ENCODE measurements around the gene RPAP2. TPM values are rescaled to one million over a fixed set of nuclear protein-coding genes. Genes with fewer than 3 reads are reported as not detected.

Gene RPAP2
- total RNA-seq, 2 experiments from 2014 or later: 33.4 to 39.0 TPM

DNA sequence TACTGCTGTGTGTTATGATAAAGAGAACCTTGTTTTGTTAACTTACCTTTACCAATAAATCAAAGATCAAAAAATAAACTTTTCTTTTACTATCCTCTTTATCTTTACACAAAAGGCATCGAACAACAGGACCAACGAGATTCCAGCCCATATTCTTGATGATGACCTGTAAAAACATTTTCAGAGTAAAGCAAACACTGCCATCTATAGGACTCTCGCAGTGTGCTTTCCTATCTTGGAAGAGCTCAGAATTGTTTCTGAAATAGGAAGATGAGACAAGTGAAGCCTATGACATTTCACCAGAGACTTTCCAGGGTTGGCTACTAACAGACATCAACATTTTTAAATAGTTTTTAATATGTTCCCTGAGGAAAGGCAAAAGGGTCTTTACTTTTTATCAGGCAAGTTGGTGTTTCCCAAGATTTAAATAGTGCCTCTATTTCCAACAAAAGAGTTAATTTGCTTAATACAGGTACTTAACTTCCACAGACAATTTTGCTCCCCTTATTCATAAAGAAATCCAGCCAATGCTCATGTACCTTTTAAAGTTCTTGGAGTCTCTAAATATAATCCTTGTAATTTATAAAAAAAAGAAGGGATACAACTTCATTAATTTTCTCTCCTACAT lies 7.4 kb upstream of the RPAP2 start:
- Mint-ChIP-seq H3K27me3 (no peaks in the 10 kb centered on the region), H3K9me3 (ENCODE audit: low read depth) (no peaks in the 10 kb centered on the region), H3K36me3 (ENCODE audit: low read depth) (peaks cover 44% of the 10 kb centered on the region), H3K4me3 (no peak overlapping the region), H3K27ac (no peak overlapping the region), H3K4me1 (peaks cover 17% of the 10 kb centered on the region)
- POLR2A ChIA-PET: interaction anchor here (0.6 to 0.7 kb wide), 2 partner anchors 24 to 294 kb away, joined by 3 read pairs; no protein-coding TSS in a partner anchor
- DNase-seq (no peak), ATAC-seq (no peak)
- CTCF ChIA-PET: interaction anchor here (0.6 to 2.1 kb wide), 22 partner anchors 9 to 527 kb away, joined by 3 to 25 read pairs (median 3); no protein-coding TSS in a partner anchor
- intact Hi-C loops (cut with DNase I, micrococcal nuclease): loop anchor here (1.0 to 10.0 kb wide), 3 partner anchors 39 to 1007 kb away; no protein-coding TSS in a partner anchor

GRCh38 chr1:92298213-92298572 lies 666 bp upstream of the RPAP2 start:
- intact Hi-C loops (cut with DNase I, micrococcal nuclease): loop anchor here in 1 of 2 experiments (1.0 to 10.0 kb wide), 7 partner anchors 218 to 1276 kb away; partner anchors contain the start of genes BTBD8, CDC7, RPL5 and ZNF644
- H3K4me3 Mint-ChIP-seq: peak overlapping the region; percentile 84
- H3K4me1 Mint-ChIP-seq: peaks cover 34% of the 10 kb centered on the region
- DNase-seq: no peak
- no peaks in the 10 kb centered on the region for H3K27me3 Mint-ChIP-seq
- peak; percentile 1 for ATAC-seq
- ChIA-PET CTCF (interaction anchor here (0.5 to 4.6 kb wide), 6 partner anchors 12 to 1016 kb away, joined by 3 to 27 read pairs (median 6); partner anchors contain the start of gene GFI1), POLR2A (interaction anchor here (0.6 to 0.7 kb wide), 3 partner anchors 22 to 176 kb away, joined by 3 to 4 read pairs (median 3); no protein-coding TSS in a partner anchor)
- H3K9me3 Mint-ChIP-seq (ENCODE audit: low read depth): no peaks in the 10 kb centered on the region
- peak overlapping the region; percentile 94 for H3K27ac Mint-ChIP-seq
- peaks cover 34% of the 10 kb centered on the region for H3K36me3 Mint-ChIP-seq (ENCODE audit: low read depth)

GRCh38 chr1:92299477-92300150 lies 755 bp downstream of the RPAP2 start:
- Mint-ChIP-seq H3K27ac (peak overlapping the region; percentile 94), H3K4me1 (peaks cover 31% of the 10 kb centered on the region), H3K27me3 (no peaks in the 10 kb centered on the region), H3K4me3 (peak overlapping the region; percentile 84), H3K9me3 (ENCODE audit: low read depth) (no peaks in the 10 kb centered on the region), H3K36me3 (ENCODE audit: low read depth) (peaks cover 36% of the 10 kb centered on the region)
- intact Hi-C loops (cut with DNase I, micrococcal nuclease): loop anchor here in 1 of 2 experiments (1.0 to 10.0 kb wide), 7 partner anchors 186 to 1277 kb away; partner anchors contain the start of genes CDC7, RPL5 and ZNF644
- DNase-seq: no peak
- CTCF ChIA-PET: interaction anchor here (1.0 to 4.6 kb wide), 6 partner anchors 9 to 312 kb away, joined by 3 to 27 read pairs (median 6); no protein-coding TSS in a partner anchor
- POLR2A ChIA-PET: interaction anchor here (0.9 kb wide), 1 partner anchor 186 kb away, joined by 5 read pairs; no protein-coding TSS in a partner anchor
- ATAC-seq: no peak

GRCh38 chr1:92301021-92301420 lies 2.2 kb downstream of the RPAP2 start:
- H3K27ac Mint-ChIP-seq: no peak overlapping the region
- H3K9me3 Mint-ChIP-seq (ENCODE audit: low read depth): no peaks in the 10 kb centered on the region
- no peak overlapping the region for H3K4me3 Mint-ChIP-seq
- H3K36me3 Mint-ChIP-seq (ENCODE audit: low read depth): peaks cover 31% of the 10 kb centered on the region
- no peaks in the 10 kb centered on the region for H3K27me3 Mint-ChIP-seq
- H3K4me1 Mint-ChIP-seq: peaks cover 26% of the 10 kb centered on the region
- intact Hi-C loops (cut with DNase I, micrococcal nuclease): no loop called here
- CTCF ChIA-PET: interaction anchor here (1.0 to 4.6 kb wide), 4 partner anchors 9 to 304 kb away, joined by 6 to 27 read pairs (median 12); no protein-coding TSS in a partner anchor
- DNase-seq (no peak), ATAC-seq (no peak)
- POLR2A ChIA-PET: no interaction called here

DNA sequence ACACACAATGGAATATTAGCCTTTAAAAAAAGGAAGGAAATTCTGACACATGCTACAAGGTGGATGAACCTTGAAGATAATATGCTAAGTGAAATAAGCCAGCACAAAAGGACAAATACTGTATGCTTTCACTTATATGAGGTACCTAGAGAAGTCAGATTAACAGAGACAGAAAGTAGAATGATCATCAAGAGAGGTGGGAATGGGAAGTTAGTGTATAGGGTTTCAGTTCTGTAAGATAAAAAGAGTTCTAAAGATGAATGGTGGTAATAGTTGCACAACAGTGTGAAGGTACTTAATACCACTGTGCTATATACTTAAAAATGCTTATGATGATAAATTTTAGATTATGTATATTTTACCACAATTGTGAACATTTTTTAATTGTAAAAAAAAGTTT lies 7.2 kb downstream of the RPAP2 start:
- Mint-ChIP-seq H3K4me3 (no peak overlapping the region), H3K27me3 (no peaks in the 10 kb centered on the region), H3K27ac (no peak overlapping the region), H3K4me1 (peaks cover 12% of the 10 kb centered on the region), H3K9me3 (ENCODE audit: low read depth) (no peaks in the 10 kb centered on the region), H3K36me3 (ENCODE audit: low read depth) (peaks cover 20% of the 10 kb centered on the region)
- no peak for DNase-seq
- intact Hi-C loops (cut with DNase I, micrococcal nuclease): no loop called here
- CTCF ChIA-PET: interaction anchor here (0.6 kb wide), 1 partner anchor 214 kb away, joined by 3 read pairs; no protein-coding TSS in a partner anchor
- POLR2A ChIA-PET: interaction anchor here (0.6 kb wide), 1 partner anchor 62 kb away, joined by 7 read pairs; no protein-coding TSS in a partner anchor
- ATAC-seq: no peak

DNA sequence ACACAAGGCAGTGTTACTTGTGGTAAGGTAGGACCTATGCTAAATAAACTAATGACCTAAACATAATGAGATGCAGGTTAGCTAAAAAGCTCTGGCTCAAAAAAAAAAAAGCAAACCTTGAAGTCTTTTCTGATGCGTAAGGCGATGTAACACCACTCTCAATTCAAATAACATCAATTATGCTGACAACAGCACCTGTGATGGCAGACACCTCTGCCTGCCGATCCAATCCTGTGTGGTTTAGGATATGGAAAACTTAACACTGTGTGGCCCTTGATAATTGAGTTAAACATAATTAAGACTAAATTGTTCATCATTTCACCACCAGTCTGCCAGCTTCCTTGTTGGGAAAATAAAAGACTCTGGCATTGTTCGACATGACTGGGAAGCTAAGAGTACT lies 9.1 kb downstream of the RPAP2 start:
- H3K27me3 Mint-ChIP-seq: no peaks in the 10 kb centered on the region
- ATAC-seq (no peak), DNase-seq (no peak)
- ChIA-PET POLR2A (no interaction called here), CTCF (interaction anchor here (0.6 to 1.7 kb wide), 8 partner anchors 8 to 315 kb away, joined by 3 to 7 read pairs (median 4); no protein-coding TSS in a partner anchor)
- peaks cover 29% of the 10 kb centered on the region for H3K36me3 Mint-ChIP-seq (ENCODE audit: low read depth)
- no peaks in the 10 kb centered on the region for H3K9me3 Mint-ChIP-seq (ENCODE audit: low read depth)
- peaks cover 14% of the 10 kb centered on the region for H3K4me1 Mint-ChIP-seq
- intact Hi-C loops (cut with DNase I, micrococcal nuclease): no loop called here
- no peak overlapping the region for H3K4me3 Mint-ChIP-seq
- no peak overlapping the region for H3K27ac Mint-ChIP-seq

GRCh38 chr1:92310185-92310597 lies 11.3 kb downstream of the RPAP2 start:
- peaks cover 33% of the 10 kb centered on the region for H3K4me1 Mint-ChIP-seq
- POLR2A ChIA-PET: interaction anchor here (0.6 to 0.7 kb wide), 2 partner anchors 172 to 254 kb away, joined by 3 read pairs; no protein-coding TSS in a partner anchor

GRCh38 chr1:92314024-92314423 lies 15.2 kb downstream of the RPAP2 start:
- H3K27me3 Mint-ChIP-seq: no peaks in the 10 kb centered on the region
- peaks cover 38% of the 10 kb centered on the region for H3K36me3 Mint-ChIP-seq (ENCODE audit: low read depth)
- ChIA-PET CTCF (interaction anchor here (0.6 to 3.9 kb wide), 10 partner anchors 10 to 317 kb away, joined by 3 to 15 read pairs (median 4); partner anchors contain the start of gene GFI1), POLR2A (interaction anchor here (0.6 to 1.1 kb wide), 5 partner anchors 9 to 1577 kb away, joined by 3 to 4 read pairs (median 3); no protein-coding TSS in a partner anchor)
- ATAC-seq (peak; percentile 38), DNase-seq (no peak)
- no peak overlapping the region for H3K4me3 Mint-ChIP-seq
- H3K27ac Mint-ChIP-seq: peak overlapping the region; percentile 83
- no peaks in the 10 kb centered on the region for H3K9me3 Mint-ChIP-seq (ENCODE audit: low read depth)
- peaks cover 67% of the 10 kb centered on the region for H3K4me1 Mint-ChIP-seq
- intact Hi-C loops (cut with DNase I, micrococcal nuclease): loop anchor here (1.0 to 5.0 kb wide), 4 partner anchors 31 to 225 kb away; no protein-coding TSS in a partner anchor

More at GRCh38 chr1:92310185-92310597, 11.3 kb downstream of the RPAP2 start:
- H3K27me3 Mint-ChIP-seq: no peaks in the 10 kb centered on the region
- intact Hi-C loops (cut with DNase I, micrococcal nuclease): loop anchor here (1.0 to 5.0 kb wide), 4 partner anchors 172 to 313 kb away; no protein-coding TSS in a partner anchor
- H3K36me3 Mint-ChIP-seq (ENCODE audit: low read depth): peaks cover 34% of the 10 kb centered on the region
- H3K27ac Mint-ChIP-seq: no peak overlapping the region
- no peak overlapping the region for H3K4me3 Mint-ChIP-seq
- no peaks in the 10 kb centered on the region for H3K9me3 Mint-ChIP-seq (ENCODE audit: low read depth)
- CTCF ChIA-PET: interaction anchor here (0.6 to 2.3 kb wide), 37 partner anchors 9 to 508 kb away, joined by 3 to 27 read pairs (median 3); partner anchors contain the start of genes GFI1, GLMN and RPAP2
- DNase-seq (no peak), ATAC-seq (peak; percentile 34)

GRCh38 chr1:92315766-92316599 lies 17.1 kb downstream of the RPAP2 start:
- Mint-ChIP-seq H3K27me3 (no peaks in the 10 kb centered on the region), H3K9me3 (ENCODE audit: low read depth) (no peaks in the 10 kb centered on the region), H3K36me3 (ENCODE audit: low read depth) (peaks cover 45% of the 10 kb centered on the region), H3K4me3 (peak overlapping the region; percentile 5), H3K4me1 (peaks cover 63% of the 10 kb centered on the region), H3K27ac (peak overlapping the region; percentile 78)
- intact Hi-C loops (cut with DNase I, micrococcal nuclease): loop anchor here (2.0 kb wide), 2 partner anchors 169 to 223 kb away; no protein-coding TSS in a partner anchor
- CTCF ChIA-PET: interaction anchor here (0.5 to 3.9 kb wide), 3 partner anchors 11 to 170 kb away, joined by 3 to 15 read pairs (median 3); no protein-coding TSS in a partner anchor
- POLR2A ChIA-PET: interaction anchor here (0.8 to 0.9 kb wide), 2 partner anchors 170 to 223 kb away, joined by 3 to 7 read pairs; partner anchors contain the start of gene GFI1
- ATAC-seq: peak; percentile 79
- DNase-seq: peak; percentile 61

All from activated CD4-positive, alpha-beta T cell treated with anti-CD3 and anti-CD28 coated beads for 36 hours (primary cell).